ENCODE measurements around the gene ANKDD1B. TPM values are rescaled to one million over a fixed set of nuclear protein-coding genes. Genes with fewer than 3 reads are reported as not detected.

The ANKDD1B gene
- total and polyA plus RNA-seq, 9 of the 15 experiments (the other 6 are each of a cell fraction or from before 2014, with no cell fraction given): 0.04 to 0.29 (median 0.18) TPM; not detected in 1

GRCh38 chr5:75601567-75601966 lies 9.7 kb upstream of the ANKDD1B start:
- H3K9me3 ChIP-seq (replicated peaks; ENCODE audit: control insufficient read depth, insufficient read depth, low read depth, low read length): no peaks in the 10 kb centered on the region
- no peak for FAIRE-seq
- intact Hi-C loops (cut with micrococcal nuclease) (no loop called here), in situ Hi-C loops (cut with MboI) (no loop called here)
- CTCF ChIA-PET (ENCODE audit: low intra/inter-chr PET ratio): no interaction called here
- H3K9me1 ChIP-seq (ENCODE audit: control insufficient read depth, insufficient read depth, low read length): no peaks in the 10 kb centered on the region
- 100% methylated on average over 1 of the region's 1 CpG for WGBS (ENCODE audit: insufficient coverage, low coverage, missing lambda C conversion rate)
- H4K20me1 ChIP-seq (replicated peaks; ENCODE audit: control insufficient read depth, insufficient read depth, low read length): no peaks in the 10 kb centered on the region
- H2AFZ ChIP-seq (ENCODE audit: low read depth, low read length): no peak overlapping the region
- TF ChIP-seq ZKSCAN8 (CRISPR knock-in tag; IDR thresholded peaks at IDR 0.05) (no peak), SRSF9 (IDR thresholded peaks at IDR 0.05; ENCODE audit: borderline replicate concordance, low read depth, low read length) (no peak), WHSC1 (IDR thresholded peaks at IDR 0.05; ENCODE audit: low read length) (no peak), RBBP5 (IDR thresholded peaks at IDR 0.05; ENCODE audit: borderline replicate concordance, insufficient read depth, low read length, poor library complexity, severe bottlenecking) (no peak), ZNF766 (CRISPR knock-in tag; conservative IDR thresholded peaks at IDR 0.05) (no peak), POLR2A (conservative IDR thresholded peaks at IDR 0.05) (no peak), FOXJ2 (tag; IDR thresholded peaks at IDR 0.05) (no peak), SMARCB1 (IDR thresholded peaks at IDR 0.05; ENCODE audit: insufficient read length, low read depth) (no peak), PATZ1 (CRISPR knock-in tag; IDR thresholded peaks at IDR 0.05; ENCODE audit: borderline replicate concordance) (no peak), YY1 (IDR thresholded peaks at IDR 0.05; ENCODE audit: borderline replicate concordance in 1 of 3, control insufficient read depth in 1 of 3, extremely low read depth in 1 of 3, insufficient read depth in 3 of 3, insufficient read length in 1 of 3, insufficient replicate concordance in 2 of 3, low read depth in 1 of 3, low read length in 2 of 3) (no peak), ZNF561 (CRISPR knock-in tag; conservative IDR thresholded peaks at IDR 0.05) (no peak), ZNF316 (IDR thresholded peaks at IDR 0.05) (no peak), HNRNPL (IDR thresholded peaks at IDR 0.05; ENCODE audit: low read depth, low read length) (no peak), OTX1 (CRISPR knock-in tag; IDR thresholded peaks at IDR 0.05) (no peak), ETV5 (CRISPR knock-in tag; IDR thresholded peaks at IDR 0.05; ENCODE audit: low read depth) (no peak), FOXM1 (IDR thresholded peaks at IDR 0.05; ENCODE audit: low read depth) (no peak), FOXM1 (CRISPR knock-in tag; IDR thresholded peaks at IDR 0.05; ENCODE audit: low read depth) (no peak), ZFP36 (IDR thresholded peaks at IDR 0.05; ENCODE audit: low read depth, low read length, partially characterized antibody) (no peak), SRSF7 (optimal IDR thresholded peaks at IDR 0.05; ENCODE audit: low read depth, low read length) (no peak)
- DNase-seq (ENCODE audit: extremely low read depth in 1 of 4, low spot score in 3 of 4): no peak
- no peak overlapping the region for H3K27ac ChIP-seq (ENCODE audit: extremely low read depth, low read depth, low read length)
- ATAC-seq: no peak
- no peak overlapping the region for H3K4me3 ChIP-seq
- no peak overlapping the region for H3K9ac ChIP-seq (ENCODE audit: insufficient read depth in 1 of 2, low read depth in 2 of 2, low read length in 2 of 2)
- peaks cover 0 to 11% of the 10 kb centered on the region in 2 experiments; a peak in 2 of 5 replicates for H3K4me1 ChIP-seq (replicated peaks in 1 of 2; ENCODE audit: control insufficient read depth in 2 of 2, insufficient read depth in 2 of 2, low read length in 2 of 2)
- no peaks in the 10 kb centered on the region for H3K79me2 ChIP-seq (ENCODE audit: control insufficient read depth, insufficient read depth, low read length)
- POLR2A ChIA-PET: no interaction called here
- H3K27me3 ChIP-seq (ENCODE audit: control insufficient read depth in 2 of 2, insufficient read depth in 2 of 2, low read length in 2 of 2): no peaks in the 10 kb centered on the region
- peaks cover 22% of the 10 kb centered on the region for H3K36me3 ChIP-seq (ENCODE audit: control insufficient read depth, insufficient read depth, low read length)
- H3K4me2 ChIP-seq (ENCODE audit: insufficient read depth, low read length): no peak overlapping the region
- BruUV-seq (replicated peaks): no TSS peak

Measured in K562 (cell line).